SH-SY5Y (cell line): Measurements from ENCODE around the gene BIN1.

Experiments
- GATA2 ChIP-seq: IDR thresholded peaks from 2 replicates; pipeline ENCODE4 v1.6.1; 2011; ENCODE audit warnings: mild to moderate bottlenecking, low read depth, low read length
- GATA3 ChIP-seq: IDR thresholded peaks from 2 replicates; pipeline ENCODE4 v1.6.1; 2011; ENCODE audit warnings: low read depth, mild to moderate bottlenecking, low read length, moderate library complexity

BIN1 gene

GRCh38 chr2:127102521-127103242 is 4.3 kb downstream of the BIN1 start:
- TF ChIP-seq GATA2 (no peak), GATA3 (no peak)

GRCh38 chr2:127101756-127102477 is 5.0 kb downstream of the BIN1 start:
- no peak for TF ChIP-seq GATA3
- TF ChIP-seq GATA2: no peak

GRCh38 chr2:127101048-127101611 is 5.8 kb downstream of the BIN1 start:
- TF ChIP-seq GATA2: no peak

GRCh38 chr2:127100251-127101047 is 6.5 kb downstream of the BIN1 start:
- TF ChIP-seq GATA3 (no peak), GATA2 (no peak)

- no peak for TF ChIP-seq GATA2
Measured at GRCh38 chr2:127098711-127099110, 8.2 kb downstream of the BIN1 start.

GRCh38 chr2:127097841-127098651 is 8.9 kb downstream of the BIN1 start:
- no peak for TF ChIP-seq GATA3
- no peak for TF ChIP-seq GATA2

- TF ChIP-seq GATA2 (no peak), GATA3 (no peak)
Measured at GRCh38 chr2:127097471-127097765, 9.5 kb downstream of the BIN1 start.

- TF ChIP-seq GATA3: no peak
- TF ChIP-seq GATA2: no peak
Measured at GRCh38 chr2:127096718-127097470, 10.1 kb downstream of the BIN1 start.

- TF ChIP-seq GATA3: no peak
- no peak for TF ChIP-seq GATA2
Measured at GRCh38 chr2:127096280-127096679, 10.7 kb downstream of the BIN1 start.

GRCh38 chr2:127095784-127096183 is 11.2 kb downstream of the BIN1 start:
- no peak for TF ChIP-seq GATA2
- no peak for TF ChIP-seq GATA3

- no peak for TF ChIP-seq GATA2
- TF ChIP-seq GATA3: no peak
Measured at GRCh38 chr2:127095367-127095641, 11.7 kb downstream of the BIN1 start.

- TF ChIP-seq GATA2: no peak
- TF ChIP-seq GATA3: no peak
Measured at GRCh38 chr2:127094509-127095366, 12.2 kb downstream of the BIN1 start.
